MM.1S (cell line): Measurements from ENCODE around the gene ARHGEF10L.
A peak's percentile ranks its signal among the peaks of the same experiment; 100 is the strongest.

Experiments used
- DNase-seq: peaks from one replicate; pipeline ENCODE4 v3.0.0-alpha.2; 2015
- H2AFZ ChIP-seq: fragments of 300-600 bp; sonication (generic); 2 replicates; pipeline ENCODE4 v1.6.0; 2016; ENCODE audit warnings: antibody characterized with exemption, low read length
- H3F3A ChIP-seq: fragments of 300-600 bp; sonication (generic); 2 replicates; pipeline ENCODE4 v1.6.1; 2016; ENCODE audit warnings: mild to moderate bottlenecking, antibody characterized with exemption, low read length, moderate library complexity, mixed read lengths; ENCODE audit not compliant: insufficient read depth
- H3K27ac ChIP-seq: fragments of 300-600 bp; sonication (generic); 2 replicates; pipeline ENCODE4 v1.5.1; 2016; ENCODE audit warnings: mild to moderate bottlenecking, low read length
- H3K27me3 ChIP-seq: fragments of 300-600 bp; sonication (generic); replicated peaks from 2 replicates; pipeline ENCODE4 v1.6.0; 2016; ENCODE audit warnings: low read length; ENCODE audit not compliant: insufficient read depth
- H3K36me3 ChIP-seq: fragments of 300-600 bp; sonication (generic); replicated peaks from 2 replicates; pipeline ENCODE4 v1.6.1; 2016; ENCODE audit warnings: mild to moderate bottlenecking, low read length, mixed read lengths; ENCODE audit not compliant: insufficient read depth
- H3K4me1 ChIP-seq: fragments of 300-600 bp; sonication (generic); 2 replicates; pipeline ENCODE4 v1.6.1; 2016; ENCODE audit warnings: low read length, mixed read lengths
- H3K4me2 ChIP-seq: fragments of 300-600 bp; sonication (generic); 2 replicates; pipeline ENCODE4 v1.6.0; 2016; ENCODE audit warnings: low read depth, low read length
- H3K4me3 ChIP-seq: fragments of 300-600 bp; sonication (generic); 2 replicates; pipeline ENCODE4 v1.5.1; 2016; ENCODE audit warnings: low read length, mixed read lengths
- H3K79me2 ChIP-seq: fragments of 300-600 bp; sonication (generic); 2 replicates; pipeline ENCODE4 v1.6.1; 2016; ENCODE audit warnings: mixed run types, low read length, mixed read lengths
- H3K9ac ChIP-seq: fragments of 300-600 bp; sonication (generic); 2 replicates; pipeline ENCODE4 v1.6.1; 2016; ENCODE audit warnings: low read length, mixed read lengths
- H3K9me2 ChIP-seq: fragments of 300-600 bp; sonication (generic); replicated peaks from 2 replicates; pipeline ENCODE4 v1.6.1; 2016; ENCODE audit warnings: mild to moderate bottlenecking, low read length, mixed read lengths; ENCODE audit not compliant: insufficient read depth
- H3K9me3 ChIP-seq: fragments of 300-600 bp; sonication (generic); replicated peaks from 2 replicates; pipeline ENCODE4 v1.6.1; 2016; ENCODE audit warnings: mild to moderate bottlenecking, low read length, mixed read lengths; ENCODE audit not compliant: insufficient read depth
- H4K20me1 ChIP-seq: fragments of 300-600 bp; sonication (generic); 2 replicates; pipeline ENCODE4 v1.6.1; 2016; ENCODE audit warnings: mild to moderate bottlenecking, low read length, moderate library complexity, mixed read lengths; ENCODE audit not compliant: insufficient read depth
- EZH2 ChIP-seq: fragments of 300-600 bp; sonication (generic); optimal IDR thresholded peaks from 2 replicates; pipeline ENCODE3; 2017; ENCODE audit warnings: low read depth, mild to moderate bottlenecking, antibody characterized with exemption, low read length, mixed read lengths
- EZH2phosphoT487 ChIP-seq: fragments of 300-600 bp; sonication (generic); IDR thresholded peaks from 2 replicates; pipeline ENCODE4 v1.6.1; 2018; ENCODE audit warnings: antibody characterized with exemption, low read length
- TF ChIP-seq, protein P1 (sequence below): fragments of 300-600 bp; sonication (generic); IDR thresholded peaks from 2 replicates; pipeline ENCODE4 v1.5.1; 2016; ENCODE audit warnings: antibody characterized with exemption, low read length, mixed read lengths

ARHGEF10L gene

DNA sequence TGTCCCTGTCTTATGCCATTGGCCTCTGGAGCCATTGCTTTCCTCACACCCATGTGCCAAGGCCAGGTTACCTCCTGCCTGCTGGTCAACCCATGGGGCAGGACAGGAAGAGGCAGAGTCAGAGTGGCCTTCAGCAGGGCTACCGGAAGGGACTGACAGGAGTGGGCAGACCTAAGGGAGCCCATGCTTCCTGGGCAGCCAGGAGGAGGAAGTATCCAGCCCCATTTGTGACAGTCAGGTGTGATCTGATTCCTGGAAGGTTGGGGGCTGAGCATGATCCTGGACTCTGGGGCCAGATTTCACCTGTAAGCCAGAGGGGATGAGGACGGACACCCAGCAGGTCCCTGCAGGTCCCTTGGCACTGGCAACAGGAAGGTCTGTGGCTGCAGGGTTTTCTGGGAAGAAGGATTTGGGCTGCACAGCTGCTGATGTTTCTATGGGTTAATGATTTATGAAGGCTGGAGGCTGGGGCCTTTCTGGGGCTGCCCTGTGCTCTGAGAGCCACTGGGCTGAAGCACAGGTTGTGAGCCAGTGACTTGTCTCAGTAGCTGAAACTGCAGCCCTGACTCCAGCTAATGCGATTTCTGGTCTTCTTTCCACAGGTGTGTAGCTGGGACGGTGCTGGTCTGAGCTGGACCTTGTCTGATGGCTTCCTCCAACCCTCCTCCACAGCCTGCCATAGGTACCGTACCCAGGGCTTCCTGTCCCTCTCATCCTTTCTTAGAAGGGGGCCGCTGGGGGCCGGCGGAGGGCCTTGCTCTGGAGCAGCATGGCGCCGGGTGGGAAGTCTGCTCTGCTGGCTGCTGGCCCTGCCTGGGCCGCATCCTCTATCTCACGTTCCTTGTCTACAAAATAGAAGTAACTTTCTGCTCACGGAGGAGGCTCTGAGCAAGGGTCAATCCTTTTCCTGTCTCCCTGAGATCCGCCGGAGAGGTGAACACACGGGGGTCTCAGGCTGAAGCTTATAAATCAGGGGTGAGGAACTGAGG is 40.7 kb downstream of the ARHGEF10L start:
- Histone ChIP-seq H3K9ac (no peak overlapping the region), H3K4me1 (peaks cover 5% of the 10 kb centered on the region; the same call in 1 of the 2 replicates)
- DNase-seq: no peak

DNA sequence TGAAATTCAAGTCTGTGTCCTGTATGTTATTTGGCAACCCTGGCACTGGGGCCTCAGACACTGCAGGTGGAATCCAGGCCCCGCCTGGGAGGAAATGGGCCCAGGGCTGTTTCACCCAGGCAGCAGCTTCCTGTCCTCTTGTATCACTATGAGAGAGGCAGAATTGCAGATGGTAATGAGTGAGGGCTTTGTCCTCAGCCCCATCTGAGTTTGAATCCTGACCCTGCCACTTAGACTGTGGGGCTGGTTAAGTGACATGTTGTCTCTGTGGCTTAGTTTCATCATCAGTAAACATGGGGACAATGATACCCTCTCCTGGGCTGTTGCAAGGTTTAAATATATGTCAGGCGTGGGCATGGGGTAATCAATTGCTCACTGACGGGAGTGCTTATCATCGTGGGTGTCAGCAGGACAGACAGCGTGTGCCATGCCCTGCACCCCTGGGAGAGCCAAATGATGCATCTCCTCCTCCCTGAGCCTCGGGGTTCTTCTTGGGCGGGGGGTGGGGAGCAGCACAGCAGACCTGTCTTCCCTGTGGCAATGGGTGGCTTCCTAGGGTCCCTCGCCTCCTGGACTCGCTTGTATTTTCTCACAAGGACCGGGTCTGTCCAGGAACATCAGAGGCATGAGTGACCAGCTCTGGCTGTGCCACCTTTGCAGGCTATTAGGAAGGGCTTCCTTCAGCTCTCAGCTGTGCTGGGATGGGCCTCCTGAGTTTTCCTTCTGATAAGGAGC is 42.1 kb downstream of the ARHGEF10L start:
- H3K79me2 ChIP-seq: no peaks in the 10 kb centered on the region
- peaks cover 65% of the 10 kb centered on the region for H3K27me3 ChIP-seq
- no peaks in the 10 kb centered on the region for H3K9me2 ChIP-seq
- no peaks in the 10 kb centered on the region for H3K36me3 ChIP-seq
- no peak overlapping the region for H3K4me3 ChIP-seq
- H3K27ac ChIP-seq: no peak overlapping the region
- 0 out of 2 replicates have a peak overlapping the region, but pooled peaks have one; percentile 16 for H3K4me2 ChIP-seq
- H3F3A ChIP-seq: no peaks in the 10 kb centered on the region
- peaks cover 5% of the 10 kb centered on the region; the same call in 1 of the 2 replicates for H3K4me1 ChIP-seq
- H3K9ac ChIP-seq: no peak overlapping the region
- peak; percentile 68 for DNase-seq
- H2AFZ ChIP-seq: 0 out of 2 replicates have a peak overlapping the region, but pooled peaks have one; percentile 9
- H4K20me1 ChIP-seq: no peaks in the 10 kb centered on the region
- TF ChIP-seq, protein P1, sequence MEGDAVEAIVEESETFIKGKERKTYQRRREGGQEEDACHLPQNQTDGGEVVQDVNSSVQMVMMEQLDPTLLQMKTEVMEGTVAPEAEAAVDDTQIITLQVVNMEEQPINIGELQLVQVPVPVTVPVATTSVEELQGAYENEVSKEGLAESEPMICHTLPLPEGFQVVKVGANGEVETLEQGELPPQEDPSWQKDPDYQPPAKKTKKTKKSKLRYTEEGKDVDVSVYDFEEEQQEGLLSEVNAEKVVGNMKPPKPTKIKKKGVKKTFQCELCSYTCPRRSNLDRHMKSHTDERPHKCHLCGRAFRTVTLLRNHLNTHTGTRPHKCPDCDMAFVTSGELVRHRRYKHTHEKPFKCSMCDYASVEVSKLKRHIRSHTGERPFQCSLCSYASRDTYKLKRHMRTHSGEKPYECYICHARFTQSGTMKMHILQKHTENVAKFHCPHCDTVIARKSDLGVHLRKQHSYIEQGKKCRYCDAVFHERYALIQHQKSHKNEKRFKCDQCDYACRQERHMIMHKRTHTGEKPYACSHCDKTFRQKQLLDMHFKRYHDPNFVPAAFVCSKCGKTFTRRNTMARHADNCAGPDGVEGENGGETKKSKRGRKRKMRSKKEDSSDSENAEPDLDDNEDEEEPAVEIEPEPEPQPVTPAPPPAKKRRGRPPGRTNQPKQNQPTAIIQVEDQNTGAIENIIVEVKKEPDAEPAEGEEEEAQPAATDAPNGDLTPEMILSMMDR: no peak
- no peaks in the 10 kb centered on the region for H3K9me3 ChIP-seq

More for the DNA sequence above, 40.7 kb downstream of the ARHGEF10L start:
- Histone ChIP-seq H3K79me2 (no peaks in the 10 kb centered on the region), H3K4me2 (no peak overlapping the region), H3K9me3 (no peaks in the 10 kb centered on the region), H3F3A (no peaks in the 10 kb centered on the region), H3K9me2 (no peaks in the 10 kb centered on the region), H2AFZ (no peak overlapping the region), H3K4me3 (no peak overlapping the region), H3K36me3 (no peaks in the 10 kb centered on the region), H3K27me3 (peaks cover 65% of the 10 kb centered on the region), H4K20me1 (no peaks in the 10 kb centered on the region), H3K27ac (no peak overlapping the region)
- TF ChIP-seq EZH2phosphoT487 (no peak), EZH2 (no peak)
- TF ChIP-seq, protein P1: no peak

DNA sequence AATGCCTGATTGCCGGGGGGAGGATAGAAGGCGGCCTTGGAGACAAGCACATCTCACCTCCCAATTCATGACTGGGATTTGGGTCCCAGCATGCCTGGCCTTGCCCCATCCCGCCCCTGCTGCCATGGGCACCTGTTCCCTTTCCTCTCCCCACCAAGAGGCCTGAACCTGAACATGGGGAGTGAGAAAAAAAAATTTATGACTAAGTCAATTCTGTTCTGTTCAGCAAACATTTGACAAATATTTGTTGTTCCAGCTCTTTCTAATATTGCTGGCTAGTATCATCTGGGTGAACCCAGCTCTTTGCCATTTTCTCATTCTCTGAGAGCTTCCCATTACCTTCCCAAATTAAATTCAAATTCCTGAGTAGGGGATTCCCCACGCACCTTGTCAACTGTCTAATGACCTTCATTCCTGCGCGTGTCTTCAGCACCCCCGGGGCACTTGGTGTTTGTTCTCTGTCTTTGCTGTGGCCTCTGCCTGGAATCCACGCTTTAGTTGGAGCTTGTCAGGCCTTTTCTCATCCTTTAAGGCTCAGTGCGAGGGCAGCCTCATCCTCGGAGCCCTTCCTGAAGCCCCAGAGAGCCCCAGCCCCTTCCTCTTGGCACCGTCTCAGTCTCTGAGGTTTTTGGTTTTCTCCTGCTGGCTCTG is 42.8 kb downstream of the ARHGEF10L start:
- no peak overlapping the region for H3K27ac ChIP-seq
- no peak overlapping the region for H3K4me2 ChIP-seq
- no peaks in the 10 kb centered on the region for H3K9me2 ChIP-seq
- no peaks in the 10 kb centered on the region for H3K79me2 ChIP-seq
- H3K36me3 ChIP-seq: no peaks in the 10 kb centered on the region
- H3K9ac ChIP-seq: no peak overlapping the region
- H3K27me3 ChIP-seq: peaks cover 65% of the 10 kb centered on the region
- peaks cover 5% of the 10 kb centered on the region; the same call in 1 of the 2 replicates for H3K4me1 ChIP-seq
- no peaks in the 10 kb centered on the region for H3K9me3 ChIP-seq
- no peak for DNase-seq
- H3F3A ChIP-seq: no peaks in the 10 kb centered on the region
- TF ChIP-seq EZH2: no peak
- TF ChIP-seq EZH2phosphoT487: no peak
- H2AFZ ChIP-seq: no peak overlapping the region
- no peaks in the 10 kb centered on the region for H4K20me1 ChIP-seq
- H3K4me3 ChIP-seq: no peak overlapping the region
